GM21737 (cell line): Measurements from ENCODE around the gene ARVCF.

Source experiments
- ATAC-seq: cut with Tn5 transposase; IDR thresholded peaks from one replicate; pipeline ENCODE4 v1.9.1; 2021; ENCODE audit warnings: mild to moderate bottlenecking, moderate library complexity; ENCODE audit not compliant: unreplicated experiment

ARVCF gene

DNA sequence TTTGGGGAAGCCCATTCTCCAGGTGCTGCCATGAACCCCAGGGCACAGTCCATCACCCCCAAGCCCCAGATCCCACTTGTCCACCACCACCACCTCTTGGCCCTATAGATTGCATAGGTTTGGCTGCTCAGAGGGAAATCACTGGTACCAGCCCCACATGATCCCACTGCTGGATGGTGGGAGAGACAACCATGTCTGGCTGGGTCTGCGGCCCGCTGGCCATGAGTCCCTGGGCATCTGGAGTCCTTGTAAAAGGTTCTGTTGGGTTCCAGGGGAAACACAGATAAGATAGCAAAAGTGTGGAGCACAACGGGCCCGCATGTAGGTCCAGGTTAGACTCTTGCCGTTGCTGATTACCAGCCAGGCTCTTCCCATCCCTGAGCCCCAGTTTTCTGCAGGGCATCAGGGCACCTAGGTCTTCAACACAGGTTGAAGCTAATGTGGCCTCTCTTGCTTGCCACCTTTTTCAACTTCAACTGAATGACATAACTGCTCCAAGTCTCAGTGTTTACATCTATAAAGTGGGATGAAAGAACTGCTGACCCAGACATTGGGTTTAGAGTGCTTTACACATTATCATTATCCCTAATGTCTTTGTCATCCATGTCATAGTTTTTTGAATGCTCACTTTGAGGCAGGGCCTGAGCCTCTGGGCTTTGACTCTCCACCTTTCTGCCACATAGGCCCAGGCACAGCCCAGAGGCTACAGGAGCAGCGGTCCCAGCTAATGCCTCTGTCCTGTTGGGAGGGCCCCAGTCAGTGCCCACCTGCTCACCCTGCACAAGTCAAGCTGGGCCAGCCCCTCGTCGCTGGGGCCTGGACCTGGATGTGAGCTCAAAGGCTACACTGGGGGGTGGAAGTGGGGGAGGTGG lies 3.3 kb upstream of the ARVCF start:
- no peak for ATAC-seq

GRCh38 chr22:20018001-20018400 lies 1.4 kb upstream of the ARVCF start:
- no peak for ATAC-seq

DNA sequence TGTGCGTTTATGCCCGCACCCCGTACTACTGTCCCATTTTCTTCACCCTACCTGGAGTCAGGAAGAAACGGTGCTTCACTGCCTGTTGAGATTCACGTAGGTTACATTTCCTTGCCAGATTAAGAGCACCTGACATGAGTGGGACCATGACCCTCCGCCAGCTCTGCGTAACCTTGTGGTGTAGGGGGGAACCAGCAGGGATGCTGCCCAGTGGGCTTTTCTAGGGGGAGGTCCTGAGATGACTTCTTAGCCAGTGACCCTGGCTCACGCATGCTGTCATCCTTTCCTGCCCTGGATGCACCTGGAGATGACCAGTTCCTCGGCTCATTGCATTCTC lies 967 bp upstream of the ARVCF start:
- no peak for ATAC-seq

DNA sequence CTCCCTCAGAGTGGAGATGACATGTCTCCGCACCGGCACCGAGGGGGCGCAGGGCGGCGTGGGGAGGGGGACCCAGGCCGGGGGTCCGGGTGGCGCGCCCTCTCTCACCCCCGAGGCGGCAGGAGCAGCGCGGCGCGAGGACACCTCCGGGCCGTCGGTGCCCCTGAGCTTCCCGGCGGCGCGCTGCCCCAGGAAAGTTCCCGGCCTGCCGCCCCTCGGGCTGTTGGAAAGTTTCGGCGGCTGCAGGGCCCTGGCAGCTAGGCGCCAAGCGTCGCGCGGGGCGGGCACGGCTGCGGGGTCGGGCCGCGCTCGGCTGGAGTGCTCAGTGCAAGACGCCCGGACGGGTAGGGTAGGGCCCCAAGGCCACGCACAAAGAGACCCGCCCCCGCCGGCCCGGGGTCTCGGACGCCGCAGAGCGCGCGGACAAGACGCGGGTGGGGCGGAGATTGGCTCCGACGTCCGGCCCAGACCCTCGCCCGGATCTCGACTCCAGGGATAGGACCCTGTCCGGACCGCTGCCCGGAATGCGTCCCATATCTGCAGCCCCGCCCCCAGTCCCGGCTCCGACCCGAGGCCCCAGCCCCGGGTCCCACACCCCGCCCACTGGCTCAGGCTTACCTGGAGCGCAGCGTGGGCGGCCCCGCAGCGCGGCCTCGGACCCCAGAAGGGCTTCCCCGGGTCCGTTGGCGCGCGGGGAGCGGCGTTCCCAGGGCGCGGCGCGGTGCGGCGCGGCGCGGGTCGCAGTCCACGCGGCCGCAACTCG lies 471 bp downstream of the ARVCF start:
- ATAC-seq: no peak

DNA sequence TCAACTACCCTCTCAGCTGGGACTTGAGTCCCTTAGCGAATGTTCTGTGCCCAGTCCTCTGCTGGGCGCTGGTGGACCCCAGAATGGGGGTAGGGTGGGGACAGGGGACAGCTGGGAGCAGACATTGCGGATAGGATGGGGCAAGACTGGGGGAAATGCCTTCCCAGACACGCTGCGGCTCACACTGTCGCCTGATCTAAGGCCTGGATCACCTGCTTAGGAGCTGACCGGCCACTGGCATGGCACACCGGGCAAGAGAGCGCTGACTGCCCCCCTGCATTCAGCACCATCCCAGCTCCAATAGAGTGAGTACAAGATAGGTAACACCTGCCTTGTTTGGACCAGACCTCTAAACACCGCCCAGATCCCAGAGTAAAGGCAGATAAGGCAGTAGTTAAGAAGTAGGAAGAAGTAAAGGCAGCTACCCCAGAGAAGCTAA lies 1.4 kb downstream of the ARVCF start:
- ATAC-seq: no peak

GRCh38 chr22:20014526-20015186 lies 2.0 kb downstream of the ARVCF start:
- no peak for ATAC-seq

- no peak for ATAC-seq
Observed at GRCh38 chr22:20013382-20013871, 3.2 kb downstream of the ARVCF start.

- ATAC-seq: no peak
Observed at GRCh38 chr22:20012741-20013331, 3.8 kb downstream of the ARVCF start.

GRCh38 chr22:20011993-20012740 lies 4.5 kb downstream of the ARVCF start:
- ATAC-seq: no peak

GRCh38 chr22:20011123-20011992 lies 5.3 kb downstream of the ARVCF start:
- no peak for ATAC-seq

DNA sequence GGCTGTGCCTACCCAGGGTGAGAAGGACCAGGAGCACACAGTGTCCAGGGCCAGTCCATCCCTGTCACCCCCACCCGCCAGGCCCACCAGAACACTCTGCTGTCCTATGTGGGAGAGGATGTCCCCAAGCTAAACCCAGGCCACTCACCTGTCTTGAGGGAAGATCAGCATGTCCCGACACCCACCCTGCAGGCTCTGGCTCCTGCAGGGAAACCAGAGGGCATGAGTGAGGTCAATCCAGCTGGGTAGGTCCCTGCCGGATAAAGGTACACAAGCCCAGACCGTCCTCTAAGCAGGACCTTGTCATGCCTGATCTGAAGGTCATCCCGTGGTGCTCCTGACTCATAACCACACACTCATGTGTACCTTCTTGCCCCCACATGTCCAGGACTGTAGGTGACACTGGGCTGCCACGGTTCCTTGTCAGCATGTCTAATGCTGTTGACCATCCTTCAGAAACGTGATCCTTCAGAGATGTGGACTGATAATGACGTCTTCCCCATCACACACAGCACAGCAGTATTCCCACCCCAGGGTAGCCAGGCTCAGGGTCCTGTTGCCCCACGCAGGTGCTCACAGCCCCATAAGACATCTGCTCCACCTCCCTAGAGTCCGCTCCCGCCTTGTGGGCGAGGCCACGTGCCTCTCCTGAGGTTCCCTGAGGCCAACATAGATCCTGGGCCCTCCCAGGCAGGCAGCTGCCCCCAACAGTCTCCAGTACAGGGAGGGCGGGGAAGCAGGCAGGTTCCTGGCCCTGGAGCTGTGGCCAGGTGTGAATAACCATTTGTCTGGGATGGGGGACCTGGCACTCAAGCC lies 6.1 kb downstream of the ARVCF start:
- no peak for ATAC-seq

- ATAC-seq: no peak
Observed at GRCh38 chr22:20009582-20010306, 6.9 kb downstream of the ARVCF start.

DNA sequence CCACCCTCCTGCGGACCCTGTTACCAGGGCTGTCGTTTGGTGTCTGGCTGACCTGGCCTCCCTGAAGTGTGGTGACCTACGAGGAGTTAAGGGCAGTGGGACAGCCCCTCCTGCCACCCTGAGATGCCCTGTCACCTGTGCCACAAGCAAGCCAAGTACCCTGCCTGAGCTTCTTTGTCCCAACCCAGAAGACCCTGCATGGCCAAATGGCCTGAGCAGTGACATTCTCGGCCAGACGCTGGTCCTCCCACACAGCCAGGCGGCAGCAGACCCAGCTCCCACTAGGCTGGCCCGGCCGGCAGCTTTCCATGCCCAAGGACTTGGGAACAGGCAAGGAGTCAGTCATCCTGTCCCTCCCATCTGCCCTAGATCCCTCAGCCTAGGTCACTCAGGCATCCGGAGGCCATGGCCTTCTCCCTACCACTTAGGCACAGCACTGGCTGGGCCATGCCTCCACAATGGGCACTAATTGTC lies 7.6 kb downstream of the ARVCF start:
- ATAC-seq: no peak

GRCh38 chr22:20008221-20008995 lies 8.2 kb downstream of the ARVCF start:
- ATAC-seq: no peak

GRCh38 chr22:20004464-20004863 lies 12.2 kb downstream of the ARVCF start:
- no peak for ATAC-seq

DNA sequence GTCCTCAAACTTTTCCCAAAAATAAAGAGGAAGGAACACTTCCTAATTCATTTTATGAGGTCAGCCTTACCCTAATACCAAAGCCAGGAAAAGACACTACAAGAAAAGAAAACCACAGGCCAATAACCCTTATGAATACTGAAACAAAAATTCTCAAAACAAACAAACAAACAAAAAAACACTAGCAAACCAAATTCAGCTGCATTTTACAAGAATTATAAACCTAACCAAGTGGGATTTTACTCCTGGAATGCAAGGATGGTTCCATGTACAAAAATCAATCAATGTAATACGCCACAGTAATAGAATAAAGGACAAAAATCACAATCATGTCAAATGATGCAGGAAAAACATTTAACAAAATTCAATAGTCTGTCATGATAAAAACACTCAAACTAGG lies 13.3 kb downstream of the ARVCF start:
- no peak for ATAC-seq

DNA sequence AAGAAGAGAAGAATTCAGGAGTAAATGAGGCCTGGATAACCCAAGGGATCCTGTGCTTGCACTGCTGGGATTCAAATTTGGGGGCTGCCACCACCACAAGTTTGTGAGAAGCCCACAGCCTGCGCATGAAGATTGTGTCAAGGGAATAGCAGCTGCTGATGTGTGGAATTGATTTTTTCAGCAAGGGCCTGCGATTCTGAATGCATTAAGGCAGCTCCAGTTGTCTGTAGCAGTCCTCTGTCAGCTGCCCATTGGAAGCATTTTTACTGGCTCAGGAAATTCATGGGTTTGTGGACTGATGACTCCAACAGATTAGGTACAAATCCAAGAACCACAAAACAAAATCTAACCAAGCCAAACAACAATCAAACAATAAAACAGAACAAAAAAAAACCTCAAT lies 14.0 kb downstream of the ARVCF start:
- no peak for ATAC-seq
